ENCODE results near the gene FOXO3B.
"Not testable (repeated sequence)": the region's sequence is repeated elsewhere in the genome, so short reads cannot be mapped to it uniquely, and the experiment has no call there.

The FOXO3B gene

GRCh38 chr17:18650094-18650493 is 32.0 kb downstream of the FOXO3B start:
- DNase-seq (ENCODE audit: low read depth) = not testable (repeated sequence)

- DNase-seq (ENCODE audit: low read depth) = not testable (repeated sequence)
Observed at GRCh38 chr17:18644291-18644690, 37.8 kb downstream of the FOXO3B start, which contains the start of gene TBC1D28. TBC1D28 (minus strand) TSS chr17:18644391; CDS start chr17:18641352, 3,039 bp downstream.

- not testable (repeated sequence) for DNase-seq (ENCODE audit: low read depth)
Observed at GRCh38 chr17:18643124-18643523, 39.0 kb downstream of the FOXO3B start.

GRCh38 chr17:18638357-18638756 is 43.8 kb downstream of the FOXO3B start:
- not testable (repeated sequence) for DNase-seq (ENCODE audit: low read depth)

GRCh38 chr17:18636237-18636636 is 45.9 kb downstream of the FOXO3B start:
- DNase-seq (ENCODE audit: low read depth) = not testable (repeated sequence)

- not testable (repeated sequence) for DNase-seq (ENCODE audit: low read depth)
Observed at GRCh38 chr17:18635773-18636172, 46.3 kb downstream of the FOXO3B start.

GRCh38 chr17:18634550-18635263 is 47.4 kb downstream of the FOXO3B start:
- not testable (repeated sequence) for DNase-seq (ENCODE audit: low read depth)

All from fibroblast of the conjunctiva (primary cell).